Renal pelvis (tissue), 4 donors: ENCODE data around the gene MRPL28. TPM values are rescaled to one million over a fixed set of nuclear protein-coding genes. Genes with fewer than 3 reads are reported as not detected.
A peak's percentile ranks its signal among the peaks of the same experiment; 100 is the strongest.
"Not testable (repeated sequence)": the region's sequence is repeated elsewhere in the genome, so short reads cannot be mapped to it uniquely, and the experiment has no call there.

ENCODE experiments used
- DNase-seq: peaks from one replicate; pipeline ENCODE4 v3.0.0-alpha.2; 2013
- polyA plus RNA-seq, 3 donors: library from polyadenylated mRNA; unstranded; fragments of 120-200 nt; gene quantifications; one replicate each; pipeline ENCODE4 v1.2.1, GENCODE V29; 2013; ENCODE audit not compliant: insufficient read length in 3 of 3

The MRPL28 gene
- polyA plus RNA-seq, 3 donors, result 66.6 to 94.3 (median 88.1) TPM

DNA sequence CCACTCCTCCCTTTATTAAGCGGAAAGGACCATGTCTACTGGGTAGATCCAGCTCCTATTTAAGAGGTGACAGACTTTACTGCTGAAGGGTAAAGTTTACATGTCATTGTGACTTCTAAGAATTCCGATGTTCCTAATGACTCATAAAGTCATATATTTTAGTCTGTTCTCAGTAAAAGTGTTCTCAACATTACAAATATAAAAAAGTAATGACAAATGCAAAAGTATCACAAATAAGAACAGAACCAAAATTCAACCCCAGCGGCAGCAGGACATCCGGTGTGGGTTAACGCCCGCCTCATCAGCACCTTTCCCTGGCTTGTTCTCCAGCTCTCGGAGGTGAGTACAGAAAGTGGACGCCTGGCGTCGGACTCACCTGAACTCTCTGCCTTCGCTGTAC, 24.6 kb downstream of the MRPL28 start:
- no peak for DNase-seq

GRCh38 chr16:342455-343213, 27.7 kb downstream of the MRPL28 start:
- no peak for DNase-seq

DNA sequence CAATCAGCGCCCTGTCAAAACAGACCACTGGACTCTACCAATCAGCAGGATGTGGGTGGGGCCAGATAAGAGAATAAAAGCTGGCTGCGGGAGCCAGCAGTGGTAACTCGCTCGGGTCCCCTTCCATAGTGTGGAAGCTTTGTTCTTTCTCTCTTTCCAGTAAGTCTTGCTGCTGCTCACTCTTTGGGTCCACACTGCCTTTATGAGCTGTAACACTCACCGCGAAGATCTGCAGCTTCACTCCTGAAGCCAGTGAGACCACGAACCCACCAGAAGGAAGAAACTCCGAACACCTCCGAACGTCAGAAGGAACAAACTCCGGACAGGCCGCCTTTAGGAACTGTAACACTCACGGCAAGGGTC, 28.4 kb downstream of the MRPL28 start:
- DNase-seq, result not testable (repeated sequence)

DNA sequence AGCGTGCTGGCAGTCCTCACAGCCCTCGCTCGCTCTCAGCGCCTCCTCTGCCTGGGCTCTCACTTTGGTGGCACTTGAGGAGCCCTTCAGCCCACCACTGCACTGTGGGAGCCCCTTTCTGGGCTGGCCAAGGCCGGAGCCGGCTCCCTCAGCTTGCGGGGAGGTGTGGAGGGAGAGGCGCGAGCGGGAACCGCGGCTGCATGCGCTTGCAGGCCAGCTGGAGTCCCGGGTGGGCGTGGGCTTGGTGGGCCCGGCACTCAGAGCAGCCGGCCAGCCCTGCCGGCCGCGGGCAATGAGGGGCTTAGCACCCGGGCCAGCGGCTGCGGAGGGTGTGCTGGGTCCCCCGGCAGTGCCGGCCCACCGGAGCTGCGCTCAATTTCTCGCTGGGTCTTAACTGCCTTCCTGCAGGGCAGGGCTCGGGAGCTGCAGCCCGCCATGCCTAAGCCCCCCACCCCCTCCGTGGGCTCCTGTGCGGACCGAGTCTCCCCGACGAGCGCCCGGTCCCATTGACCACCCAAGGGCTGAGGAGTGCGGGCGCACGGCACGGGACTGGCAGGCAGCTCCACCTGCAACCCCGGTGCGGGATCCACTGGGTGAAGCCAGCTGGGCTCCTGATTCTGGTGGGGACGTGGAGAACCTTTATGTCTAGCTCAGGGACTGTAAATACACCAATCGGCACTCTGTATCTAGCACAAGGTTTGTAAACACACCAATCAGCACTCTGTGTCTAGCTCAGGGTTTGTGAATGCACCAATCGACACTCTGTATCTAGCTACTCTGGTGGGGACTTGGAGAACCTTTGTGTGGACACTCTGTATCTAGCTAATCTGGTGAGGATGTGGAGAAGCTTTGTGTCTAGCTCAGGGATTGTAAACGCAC, 29.0 kb downstream of the MRPL28 start:
- DNase-seq, result not testable (repeated sequence)

- no peak for DNase-seq
These were observed 29.8 kb downstream of the MRPL28 start for GRCh38 chr16:340370-341091.

DNA sequence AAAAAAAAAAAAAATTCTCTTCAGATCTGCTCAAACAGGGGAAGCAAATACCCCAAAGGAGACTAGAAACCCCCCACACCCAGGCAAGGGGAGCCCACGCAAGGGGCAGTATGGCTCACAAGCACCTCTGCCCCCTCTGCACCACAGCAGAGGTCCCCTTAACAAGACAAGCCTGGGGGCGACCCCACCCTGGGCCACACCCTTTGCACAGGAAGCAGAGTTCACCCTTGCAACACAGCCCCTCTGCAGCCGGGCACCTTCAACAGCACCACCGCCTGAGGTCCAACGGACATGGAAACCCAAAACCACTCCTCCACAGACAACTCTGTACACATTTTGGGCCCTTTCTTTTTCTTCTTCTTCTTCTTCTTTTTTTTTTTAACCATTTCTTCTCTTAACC, 30.7 kb downstream of the MRPL28 start:
- no peak for DNase-seq

- no peak for DNase-seq
These were observed 32.3 kb downstream of the MRPL28 start for GRCh38 chr16:337975-338575.

DNA sequence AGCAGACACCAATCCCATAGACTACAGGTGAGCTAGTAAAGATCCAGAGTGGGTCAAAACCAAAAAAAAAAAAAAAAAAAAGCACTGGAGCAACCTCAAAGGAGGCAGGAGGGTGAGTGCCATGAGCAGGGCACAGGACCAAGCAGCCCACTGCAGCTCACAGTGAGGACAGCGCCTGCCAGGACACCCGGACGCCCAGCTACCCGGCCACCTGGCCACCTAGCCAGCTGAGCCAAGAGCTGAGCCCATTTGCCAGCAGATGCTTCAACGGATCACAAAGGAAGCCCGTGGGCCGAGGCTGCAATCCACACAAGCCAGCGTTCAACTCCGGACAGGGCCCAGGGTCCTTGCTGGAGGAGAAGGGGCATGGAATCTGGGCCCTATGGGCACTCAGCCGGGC, 32.9 kb downstream of the MRPL28 start:
- no peak for DNase-seq

- DNase-seq, result no peak
These were observed 34.1 kb downstream of the MRPL28 start for GRCh38 chr16:336269-336668.

DNA sequence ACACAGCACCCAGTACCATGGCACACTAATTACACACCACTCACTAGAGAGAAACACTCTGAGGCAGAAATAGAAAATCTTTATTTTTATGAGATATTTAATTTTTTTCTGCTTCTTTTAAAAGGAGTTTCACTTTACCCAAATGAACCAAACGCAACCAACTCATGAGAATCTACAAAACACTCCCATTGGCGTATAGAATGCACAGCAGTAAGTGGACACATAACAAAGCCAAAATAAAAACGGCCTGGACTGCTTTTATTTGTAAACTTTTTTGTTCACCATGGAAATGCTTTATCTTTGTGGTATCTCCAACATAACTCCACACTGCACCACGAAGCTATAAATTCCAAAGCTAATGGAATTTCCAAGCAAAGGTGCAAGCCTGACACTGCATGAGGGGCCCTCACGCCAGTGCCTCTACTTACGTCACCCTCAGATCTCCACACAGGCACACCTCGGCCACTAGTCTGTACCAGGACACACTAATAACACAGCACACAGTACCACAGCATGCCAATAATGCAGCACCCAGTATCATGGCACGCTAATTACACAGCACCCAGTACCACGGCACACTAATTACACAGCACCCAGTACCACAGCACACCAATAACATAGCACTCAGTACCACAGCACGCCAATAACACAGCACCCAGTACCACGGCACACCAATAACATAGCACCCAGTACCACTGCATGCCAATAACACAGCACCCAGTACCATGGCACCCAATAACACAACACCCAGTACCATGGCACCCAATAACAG, 35.3 kb downstream of the MRPL28 start:
- not testable (repeated sequence) for DNase-seq

DNA sequence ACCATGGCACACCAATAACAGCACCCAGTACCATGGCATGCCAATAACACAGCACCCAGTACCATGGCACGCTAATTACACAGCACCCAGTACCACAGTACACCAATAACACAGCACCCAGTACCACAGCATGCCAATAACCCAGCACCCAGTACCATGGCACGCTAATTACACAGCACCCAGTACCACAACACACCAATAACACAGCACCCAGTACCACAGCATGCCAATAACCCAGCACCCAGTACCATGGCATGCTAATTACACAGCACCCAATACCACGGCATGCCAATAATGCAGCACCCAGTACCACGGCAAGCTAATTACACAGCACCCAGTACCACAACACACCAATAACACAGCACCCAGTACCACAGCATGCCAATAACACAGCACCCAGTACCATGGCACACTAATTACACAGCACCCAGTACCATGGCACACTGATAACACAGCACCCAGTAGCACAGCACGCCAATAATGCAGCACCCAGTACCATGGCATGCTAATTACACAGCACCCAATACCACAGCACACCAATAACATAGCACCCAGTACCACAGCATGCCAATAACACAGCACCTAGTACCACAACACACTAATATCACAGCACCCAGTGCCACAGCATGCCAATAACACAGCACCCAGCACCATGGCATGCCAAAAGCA, 36.0 kb downstream of the MRPL28 start:
- DNase-seq, result not testable (repeated sequence)

GRCh38 chr16:333406-334094, 36.8 kb downstream of the MRPL28 start:
- no peak for DNase-seq

GRCh38 chr16:331181-331814, 39.0 kb downstream of the MRPL28 start:
- DNase-seq, result not testable (repeated sequence)

DNA sequence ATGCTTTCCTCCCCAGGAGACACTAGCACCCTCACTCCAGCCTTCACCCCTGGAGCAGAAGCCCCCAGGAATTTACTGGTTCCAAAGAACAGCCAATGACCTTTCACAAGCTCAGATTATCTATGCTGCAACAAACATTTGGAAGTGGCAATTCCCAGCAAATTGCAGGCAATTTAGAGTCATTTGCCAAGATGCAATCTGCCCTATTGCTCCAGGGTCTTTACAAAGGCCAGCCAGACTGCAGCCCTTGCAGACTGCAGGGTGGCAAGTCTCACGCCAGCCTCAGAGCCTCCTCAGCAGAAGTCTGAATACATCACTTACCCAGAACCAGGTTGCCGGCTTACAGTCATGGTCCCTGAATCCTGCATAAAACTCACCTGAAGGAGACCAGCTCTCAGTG, 39.6 kb downstream of the MRPL28 start:
- no peak for DNase-seq

DNA sequence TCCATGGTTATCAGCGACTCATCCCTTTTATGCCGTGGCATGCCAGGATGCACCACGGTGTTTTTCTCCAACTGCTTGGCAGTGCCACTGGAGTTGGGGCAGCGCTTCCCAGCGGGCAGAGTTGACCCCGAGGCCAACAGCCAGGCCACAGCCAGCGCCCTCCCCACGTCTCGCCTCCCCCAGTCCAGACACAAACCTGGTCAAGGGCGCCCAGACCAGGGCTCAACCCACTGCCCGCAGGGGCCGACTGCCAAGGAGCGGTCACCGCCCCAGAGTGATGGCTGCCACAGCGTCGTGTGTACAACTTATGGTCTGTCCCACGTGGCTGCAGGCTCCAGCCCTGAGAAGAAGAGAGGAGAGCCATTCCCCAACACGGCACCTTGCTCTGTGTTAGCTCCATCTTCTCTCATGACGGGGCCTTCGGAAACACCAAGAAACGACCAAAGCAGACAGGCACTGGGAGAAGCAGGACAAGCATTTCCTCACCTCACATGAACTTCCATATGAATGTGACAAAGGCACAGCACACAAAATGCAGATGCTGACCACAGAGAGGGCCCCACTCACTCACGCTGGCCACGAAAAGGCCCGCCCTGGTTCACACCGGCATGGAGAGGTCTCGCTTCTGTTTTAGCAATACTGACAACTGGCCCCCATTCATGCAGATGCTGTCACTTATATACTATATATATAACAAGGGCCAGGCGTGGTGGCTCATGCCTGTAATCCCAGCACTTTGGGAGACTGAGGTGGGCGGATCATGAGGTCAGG, 44.8 kb downstream of the MRPL28 start:
- no peak for DNase-seq

DNA sequence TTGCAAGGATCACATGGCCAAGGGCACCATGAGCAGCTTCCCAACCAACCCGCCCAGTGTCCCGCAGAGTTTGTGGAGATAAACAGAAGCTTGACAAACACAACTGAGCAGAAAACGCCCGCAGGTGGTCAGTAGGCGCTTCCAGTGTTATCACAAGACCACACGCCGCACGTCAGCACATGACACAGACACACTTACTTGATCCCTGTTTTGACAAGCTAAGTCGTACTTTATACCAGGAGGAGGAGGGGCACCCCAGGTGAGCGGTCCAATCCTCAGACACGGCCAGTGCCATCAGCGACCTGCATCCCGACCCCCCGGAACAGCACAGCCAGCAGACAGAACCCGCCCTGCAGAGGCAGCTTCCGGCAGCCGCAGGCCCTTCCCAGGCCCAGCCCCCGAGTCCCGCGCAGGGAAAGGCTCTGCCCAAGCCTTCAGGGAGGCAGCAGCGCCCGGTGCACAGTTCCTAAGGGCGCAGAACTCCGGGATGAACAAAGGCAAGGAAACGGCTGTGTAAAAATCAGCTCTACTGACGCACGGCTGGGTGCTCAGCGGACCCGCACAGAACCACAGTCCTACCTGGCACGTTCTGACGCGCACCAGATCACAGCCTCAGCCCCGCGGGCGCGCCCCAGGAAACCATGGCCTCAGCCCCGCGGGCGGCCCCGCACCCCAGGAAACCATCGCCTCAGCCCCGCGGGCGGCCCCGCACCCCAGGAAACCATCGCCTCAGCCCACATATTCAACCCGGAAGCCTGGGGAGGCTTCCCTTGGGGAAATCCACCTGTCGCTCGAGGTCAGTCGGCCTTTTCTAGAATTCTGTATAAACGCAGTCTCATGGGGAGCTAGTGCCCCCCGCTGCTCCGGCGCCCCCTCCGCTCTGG, 45.6 kb downstream of the MRPL28 start:
- DNase-seq, result peak; percentile 27

GRCh38 chr16:324201-324450, 46.2 kb downstream of the MRPL28 start:
- DNase-seq, result no peak
